ENCODE data around the gene MYOZ2.

MYOZ2 gene

DNA sequence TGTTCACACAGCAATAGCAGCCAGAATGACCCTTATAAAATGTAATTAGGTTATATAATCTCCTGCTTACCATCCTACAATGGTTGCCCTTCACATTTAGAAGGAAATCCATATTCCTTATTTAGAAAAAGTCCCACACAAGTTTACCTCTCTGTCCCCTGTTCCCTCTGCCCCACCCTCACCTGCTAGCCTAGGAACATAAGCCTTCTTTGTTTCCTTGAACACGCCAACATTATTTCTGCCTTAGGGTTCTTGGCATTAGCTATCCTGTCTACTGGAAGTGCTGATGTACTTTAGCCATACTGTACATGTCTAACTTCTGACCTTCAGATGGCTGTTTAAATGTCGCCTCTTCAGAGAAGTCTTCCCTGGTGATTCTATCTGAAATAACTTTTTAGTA, 48.5 kb downstream of the MYOZ2 start:
- no peak overlapping the region for H3K4me3 ChIP-seq (ENCODE audit: low read depth, low read length)
- no peak for DNase-seq (ENCODE audit: low read depth)
- TF ChIP-seq, protein P1, sequence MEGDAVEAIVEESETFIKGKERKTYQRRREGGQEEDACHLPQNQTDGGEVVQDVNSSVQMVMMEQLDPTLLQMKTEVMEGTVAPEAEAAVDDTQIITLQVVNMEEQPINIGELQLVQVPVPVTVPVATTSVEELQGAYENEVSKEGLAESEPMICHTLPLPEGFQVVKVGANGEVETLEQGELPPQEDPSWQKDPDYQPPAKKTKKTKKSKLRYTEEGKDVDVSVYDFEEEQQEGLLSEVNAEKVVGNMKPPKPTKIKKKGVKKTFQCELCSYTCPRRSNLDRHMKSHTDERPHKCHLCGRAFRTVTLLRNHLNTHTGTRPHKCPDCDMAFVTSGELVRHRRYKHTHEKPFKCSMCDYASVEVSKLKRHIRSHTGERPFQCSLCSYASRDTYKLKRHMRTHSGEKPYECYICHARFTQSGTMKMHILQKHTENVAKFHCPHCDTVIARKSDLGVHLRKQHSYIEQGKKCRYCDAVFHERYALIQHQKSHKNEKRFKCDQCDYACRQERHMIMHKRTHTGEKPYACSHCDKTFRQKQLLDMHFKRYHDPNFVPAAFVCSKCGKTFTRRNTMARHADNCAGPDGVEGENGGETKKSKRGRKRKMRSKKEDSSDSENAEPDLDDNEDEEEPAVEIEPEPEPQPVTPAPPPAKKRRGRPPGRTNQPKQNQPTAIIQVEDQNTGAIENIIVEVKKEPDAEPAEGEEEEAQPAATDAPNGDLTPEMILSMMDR (IDR thresholded peaks at IDR 0.05; ENCODE audit: insufficient read depth, low read depth, low read length, missing control alignments) = no peak

DNA sequence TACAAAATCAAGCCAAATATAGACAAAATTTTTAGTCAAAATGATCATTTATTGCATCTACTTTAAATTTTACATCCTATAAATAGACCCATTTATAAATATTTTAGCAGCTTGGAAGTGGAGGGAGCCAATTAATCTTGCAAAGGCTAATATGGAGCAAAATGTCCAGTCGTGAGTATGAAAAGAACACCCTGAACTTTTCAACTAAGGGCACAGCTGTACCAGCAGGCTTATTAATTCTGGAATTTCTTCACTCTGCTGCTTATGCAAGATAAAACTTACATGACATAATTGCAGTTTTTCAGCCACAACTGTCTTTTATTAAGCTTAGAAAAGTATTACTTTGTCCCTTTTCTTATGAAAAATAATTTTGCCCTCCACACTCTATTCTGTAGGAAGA, 54.0 kb downstream of the MYOZ2 start:
- no peak overlapping the region for H3K4me3 ChIP-seq (ENCODE audit: low read depth, low read length)
- DNase-seq (ENCODE audit: low read depth) = no peak
- TF ChIP-seq, protein P1 (IDR thresholded peaks at IDR 0.05; ENCODE audit: insufficient read depth, low read depth, low read length, missing control alignments) = no peak

DNA sequence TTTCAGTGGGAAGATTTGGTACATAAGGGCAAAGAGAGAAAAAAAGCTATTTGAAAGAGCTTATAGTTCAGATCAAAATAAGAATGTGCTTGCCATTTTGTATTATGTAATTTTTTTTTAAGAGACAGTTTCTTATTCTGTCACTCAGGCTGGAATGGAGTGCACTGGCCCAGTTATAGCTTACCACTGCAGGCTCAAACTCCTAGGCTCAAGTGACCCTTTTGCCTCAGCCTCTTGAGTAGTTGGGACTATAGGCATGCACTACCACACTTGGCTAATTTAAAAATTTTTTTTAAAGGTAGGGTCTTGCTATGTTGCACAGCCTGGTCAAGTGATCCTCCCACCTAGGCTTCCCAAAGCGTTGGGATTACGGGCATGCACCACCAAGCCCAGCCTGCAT, 54.7 kb downstream of the MYOZ2 start:
- no peak overlapping the region for H3K4me3 ChIP-seq (ENCODE audit: low read depth, low read length)
- TF ChIP-seq, protein P1 (IDR thresholded peaks at IDR 0.05; ENCODE audit: insufficient read depth, low read depth, low read length, missing control alignments) = no peak
- no peak for DNase-seq (ENCODE audit: low read depth)

DNA sequence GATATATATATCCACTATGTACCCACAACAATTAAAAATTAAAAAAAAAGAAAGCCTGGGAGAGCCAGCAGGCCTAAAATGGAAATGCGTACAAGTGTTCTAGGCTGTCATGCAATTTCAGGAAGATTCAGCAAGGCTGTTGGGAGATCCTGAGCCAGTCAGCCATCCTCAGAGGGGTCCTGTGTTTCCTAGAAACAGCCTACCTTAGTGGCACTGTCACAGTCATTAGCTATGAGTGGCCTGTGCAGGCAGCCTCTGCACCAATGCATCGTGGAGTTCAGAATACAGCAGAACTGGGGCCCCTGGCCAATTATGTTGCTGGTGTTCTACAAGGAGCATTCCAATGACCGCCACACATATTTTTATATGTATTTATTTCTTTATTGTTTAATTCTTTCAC, 55.9 kb downstream of the MYOZ2 start:
- no peak for DNase-seq (ENCODE audit: low read depth)
- H3K4me3 ChIP-seq (ENCODE audit: low read depth, low read length) = no peak overlapping the region
- TF ChIP-seq, protein P1 (IDR thresholded peaks at IDR 0.05; ENCODE audit: insufficient read depth, low read depth, low read length, missing control alignments) = no peak

DNA sequence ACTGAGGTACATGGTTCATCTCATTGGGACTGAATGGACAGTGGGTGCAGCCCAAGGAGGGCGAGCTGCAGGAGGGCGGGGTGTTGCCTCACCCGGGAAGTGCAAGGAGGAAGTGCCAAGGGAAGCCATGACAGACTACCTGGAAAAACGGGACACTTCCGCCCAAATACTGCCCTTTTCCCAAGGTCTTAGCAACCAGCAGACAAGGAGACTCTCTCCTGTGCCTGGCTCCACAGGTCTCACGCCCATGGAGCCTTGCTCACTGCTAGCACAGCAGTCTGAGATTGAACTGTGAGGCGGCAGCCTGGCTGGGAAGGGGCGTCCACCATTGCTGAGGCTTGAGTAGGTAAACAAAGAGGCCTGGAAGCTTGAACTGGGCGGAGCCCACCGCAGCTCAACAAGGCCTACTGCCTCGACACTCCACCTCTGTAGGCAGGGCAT, 62.2 kb downstream of the MYOZ2 start:
- H3K4me3 ChIP-seq (ENCODE audit: low read depth, low read length) = no peak overlapping the region
- TF ChIP-seq, protein P1 (IDR thresholded peaks at IDR 0.05; ENCODE audit: insufficient read depth, low read depth, low read length, missing control alignments) = no peak
- DNase-seq (ENCODE audit: low read depth) = no peak

DNA sequence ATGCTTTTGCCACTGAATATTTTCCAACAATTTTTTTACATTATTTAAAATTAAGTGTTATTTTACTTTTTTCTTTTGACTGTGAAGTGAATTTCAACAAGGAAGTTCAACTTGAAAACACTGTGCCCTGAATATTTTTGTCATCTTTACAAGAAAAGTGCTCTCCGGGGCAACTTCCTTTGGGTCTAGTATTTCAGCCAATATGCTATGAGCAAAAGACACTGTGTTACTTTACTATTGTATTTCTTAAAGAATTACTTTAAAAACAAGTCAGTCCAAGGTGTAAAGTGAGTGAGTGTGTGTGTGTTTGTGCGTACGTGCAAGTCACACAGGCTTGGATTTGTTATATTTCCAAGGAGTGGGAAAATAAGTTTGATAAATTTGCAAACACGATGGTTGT, 69.3 kb downstream of the MYOZ2 start:
- H3K4me3 ChIP-seq (ENCODE audit: low read depth, low read length) = no peak overlapping the region
- TF ChIP-seq, protein P1 (IDR thresholded peaks at IDR 0.05; ENCODE audit: insufficient read depth, low read depth, low read length, missing control alignments) = no peak

DNA sequence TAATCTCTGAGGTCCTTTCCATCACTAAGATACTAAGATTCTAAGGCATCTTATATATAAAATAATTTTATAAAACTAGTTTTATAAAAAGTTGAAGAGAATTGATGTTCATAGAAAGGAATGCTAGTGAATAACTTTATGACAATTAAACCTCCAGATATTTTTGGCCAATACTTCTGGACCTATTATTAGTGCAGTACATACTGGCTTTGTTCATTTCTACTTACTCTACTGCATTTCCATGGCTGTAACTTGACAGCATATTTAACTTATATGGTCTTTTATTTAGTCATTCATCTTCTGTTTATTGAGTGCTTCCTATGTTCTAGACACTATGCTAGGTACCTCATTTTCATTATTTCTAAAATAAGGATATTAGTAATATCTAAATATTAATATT, 70.1 kb downstream of the MYOZ2 start:
- TF ChIP-seq, protein P1 (IDR thresholded peaks at IDR 0.05; ENCODE audit: insufficient read depth, low read depth, low read length, missing control alignments) = no peak

More for the DNA sequence above, 69.3 kb downstream of the MYOZ2 start:
- no peak for DNase-seq (ENCODE audit: low read depth)

More for the DNA sequence above, 70.1 kb downstream of the MYOZ2 start:
- H3K4me3 ChIP-seq (ENCODE audit: low read depth, low read length) = no peak overlapping the region
- DNase-seq (ENCODE audit: low read depth) = no peak
